HCT116 (cell line): ENCODE data around the gene BIK. TPM values are rescaled to one million over a fixed set of nuclear protein-coding genes. Genes with fewer than 3 reads are reported as not detected.

Source experiments
- ATAC-seq: fragments of 200-7000 bp; cut with Tn5 transposase; 2 replicates; pipeline ENCODE4 v1.9.1; 2020; ENCODE audit warnings: mild to moderate bottlenecking, moderate library complexity
- BruUV-seq: library from RNA; stranded (reverse); fragments of 400-500 nt; replicated peaks from 2 replicates; lab custom pipeline; 2021; lab: Mats Ljungman, UMichigan
- CTCF ChIA-PET: fragments of 300-600 bp; sonication (Branson Sonifier 250); formaldehyde crosslinking; loops from one replicate; lab custom pipeline; 2021; ENCODE audit warnings: antibody characterized with exemption; lab: Charles Lee
- POLR2A ChIA-PET: fragments of 300-600, 350-600 bp; sonication (Branson Sonifier 250); formaldehyde crosslinking; loops from one replicate; lab custom pipeline; 2021; ENCODE audit warnings: antibody characterized with exemption; lab: Charles Lee
- RAD21 ChIA-PET, 2 experiments: fragments of 300-600 bp; sonication (Branson Sonifier 250); formaldehyde crosslinking; loops; one replicate each; lab custom pipeline; 2023; ENCODE audit warnings: low total read pairs in 2 of 2; ENCODE audit not compliant: uncharacterized antibody in 2 of 2, unreplicated experiment in 2 of 2, low non-redundant PET in 1 of 2; lab: Charles Lee
- DNase-seq: peaks from one replicate; pipeline ENCODE4 v3.0.0-alpha.2; 2010; ENCODE audit warnings: low read depth, low spot score
- H2AFZ ChIP-seq: fragments of 200-600 bp; shearing (Covaris generic), sonication (generic); 2 replicates; pipeline ENCODE4 v1.6.1; 2017; ENCODE audit warnings: low read depth, mixed run types, mixed read lengths, antibody characterized with exemption, low read length; ENCODE audit not compliant: poor library complexity, severe bottlenecking
- H3K27ac ChIP-seq: 2 replicates; pipeline ENCODE4 v1.5.1; 2012; ENCODE audit warnings: low read depth, low read length
- H3K27me3 ChIP-seq: fragments of 200-600 bp; sonication (generic); 2 replicates; pipeline ENCODE4 v1.6.1; 2016; ENCODE audit warnings: mixed run types, low read length, mixed read lengths; ENCODE audit not compliant: insufficient read depth
- H3K36me3 ChIP-seq, 2 experiments: fragments of 200-500 bp in 1 of 2; fragments of 200-600 bp in 1 of 2; sonication (Bioruptor generic) in 1 of 2; sonication (generic) in 1 of 2; 2 replicates each; pipeline versions ENCODE4 v1.5.1 to v1.6.1; 2014 to 2016; ENCODE audit warnings: low read length in 2 of 2, inconsistent platforms in 1 of 2, mixed read lengths in 1 of 2, mixed run types in 1 of 2; ENCODE audit not compliant: insufficient read depth in 2 of 2, control insufficient read depth in 1 of 2
- H3K4me1 ChIP-seq, 2 experiments: fragments of 200-600 bp in 1 of 2; sonication (generic) in 1 of 2; 2 replicates each; pipeline versions ENCODE4 v1.5.1 to v1.6.1; 2012 to 2017; ENCODE audit warnings: low read length in 2 of 2, inconsistent platforms in 1 of 2, mild to moderate bottlenecking in 1 of 2, mixed read lengths in 1 of 2, mixed run types in 1 of 2, moderate library complexity in 1 of 2; ENCODE audit not compliant: insufficient read depth in 2 of 2, control insufficient read depth in 1 of 2
- H3K4me2 ChIP-seq: fragments of 200-600 bp; sonication (generic); 2 replicates; pipeline ENCODE4 v1.6.1; 2017; ENCODE audit warnings: mixed run types, low read length, mixed read lengths
- H3K4me3 ChIP-seq, 2 experiments: fragments of 200-600 bp in 1 of 2; sonication (generic) in 1 of 2; replicated peaks in 1 of 2; 2 replicates each; pipeline ENCODE4 v1.5.1; 2011 to 2016; ENCODE audit warnings: low read length in 2 of 2, control low read depth in 1 of 2, low read depth in 1 of 2, mild to moderate bottlenecking in 1 of 2, mixed read lengths in 1 of 2, mixed run types in 1 of 2
- H3K79me2 ChIP-seq: fragments of 200-600 bp; sonication (generic); 2 replicates; pipeline ENCODE4 v1.6.1; 2017; ENCODE audit warnings: mild to moderate bottlenecking, mixed run types, low read length, moderate library complexity, mixed read lengths; ENCODE audit not compliant: insufficient read depth
- H3K9ac ChIP-seq: fragments of 200-600 bp; sonication (generic); 2 replicates; pipeline ENCODE4 v1.6.1; 2016; ENCODE audit warnings: low read length, mixed read lengths
- H3K9me2 ChIP-seq: fragments of 200-600 bp; sonication (generic), shearing (Covaris generic); 2 replicates; pipeline ENCODE4 v1.6.1; 2017; ENCODE audit warnings: mixed run types, mild to moderate bottlenecking, moderate library complexity; ENCODE audit not compliant: insufficient read depth
- H3K9me3 ChIP-seq, 2 experiments: fragments of 200-500 bp in 1 of 2; fragments of 200-600 bp in 1 of 2; sonication (Bioruptor generic) in 1 of 2; sonication (generic) in 1 of 2; 2 replicates each; pipeline ENCODE4 v1.6.1; 2014 to 2017; ENCODE audit warnings: low read length in 2 of 2, mixed read lengths in 2 of 2, inconsistent platforms in 1 of 2, low read depth in 1 of 2, mild to moderate bottlenecking in 1 of 2, mixed run types in 1 of 2, moderate library complexity in 1 of 2; ENCODE audit not compliant: control insufficient read depth in 1 of 2, insufficient read depth in 1 of 2
- H4K20me1 ChIP-seq: fragments of 200-600 bp; sonication (generic), shearing (Covaris generic); 2 replicates; pipeline ENCODE4 v1.6.1; 2017; ENCODE audit warnings: mixed run types, mild to moderate bottlenecking, moderate library complexity; ENCODE audit not compliant: insufficient read depth
- CBX3 ChIP-seq: IDR thresholded peaks from 2 replicates; pipeline ENCODE4 v1.6.1; 2012; ENCODE audit warnings: low read depth
- EGR1 ChIP-seq: IDR thresholded peaks from 2 replicates; pipeline ENCODE4 v1.6.1; 2012; ENCODE audit warnings: low read depth
- EZH2 ChIP-seq: fragments of 200-600 bp; sonication (generic); IDR thresholded peaks from 2 replicates; pipeline ENCODE4 v1.6.1; 2017; ENCODE audit warnings: antibody characterized with exemption, mixed run types
- EZH2phosphoT487 ChIP-seq: fragments of 200-600 bp; IDR thresholded peaks from 2 replicates; pipeline ENCODE4 v1.6.1; 2018; ENCODE audit warnings: antibody characterized with exemption, borderline replicate concordance
- FOSL1 ChIP-seq: IDR thresholded peaks from 2 replicates; pipeline ENCODE4 v1.6.1; 2012; ENCODE audit warnings: low read depth
- POLR2A ChIP-seq: IDR thresholded peaks from 2 replicates; pipeline ENCODE4 v1.7.0; 2011; ENCODE audit warnings: borderline replicate concordance; ENCODE audit not compliant: insufficient read depth, insufficient read length; ENCODE audit errors: extremely low read depth
- SP1 ChIP-seq: IDR thresholded peaks from 2 replicates; pipeline ENCODE4 v1.6.1; 2012; ENCODE audit warnings: low read depth
- SRF ChIP-seq: IDR thresholded peaks from 2 replicates; pipeline ENCODE4 v1.6.1; 2012; ENCODE audit warnings: low read depth
- ZBTB33 ChIP-seq: IDR thresholded peaks from 2 replicates; pipeline ENCODE4 v1.6.1; 2011; ENCODE audit warnings: mild to moderate bottlenecking, low read length, moderate library complexity; ENCODE audit not compliant: insufficient replicate concordance; ENCODE audit errors: extremely low read depth
- ZFX ChIP-seq: fragments of 450-650 bp; IDR thresholded peaks from 2 replicates; pipeline ENCODE4 v1.6.1; 2017
- ZNF274 ChIP-seq: fragments of 200-500 bp; sonication (Bioruptor generic); IDR thresholded peaks from 2 replicates; pipeline ENCODE4 v1.6.1; 2014; ENCODE audit warnings: mild to moderate bottlenecking, low read depth, low read length, inconsistent platforms
- intact Hi-C: fragments of 100-400 bp; cut with micrococcal nuclease; formaldehyde crosslinking; loops from 2 replicates; pipeline ENCODE4 v1.10.0; 2022
- total RNA-seq: library from RNA; stranded (reverse); gene quantifications from one replicate; pipeline ENCODE4 v1.2.1, GENCODE V29; 2021; ENCODE audit not compliant: unreplicated experiment
- TF ChIP-seq, protein P1 (sequence below): IDR thresholded peaks from 2 replicates; pipeline ENCODE4 v1.6.1; 2012
- TF ChIP-seq, protein P2 (sequence below), 3 experiments: fragments of 200-600 bp in 1 of 3; sonication (generic) in 1 of 3; IDR thresholded peaks in 2 of 3; conservative IDR thresholded peaks in 1 of 3; 2 replicates each; pipeline ENCODE4 v1.5.1; 2012 to 2017; ENCODE audit warnings: low read depth in 2 of 3, low read length in 2 of 3, antibody characterized with exemption in 1 of 3, borderline replicate concordance in 1 of 3, control low read depth in 1 of 3, mild to moderate bottlenecking in 1 of 3, mixed read lengths in 1 of 3, mixed run types in 1 of 3, moderate library complexity in 1 of 3; ENCODE audit not compliant: insufficient read depth in 1 of 3

The BIK gene
- total RNA-seq, 1 experiment from 2014 or later, result 31.0 TPM

- no peak for DNase-seq
- ChIA-PET CTCF (interaction anchor here (2.1 to 2.6 kb wide), 2 partner anchors 8 to 38 kb away, joined by 7 to 10 read pairs; no protein-coding TSS in a partner anchor), RAD21 (interaction anchor here in 1 of 2 experiments (0.6 kb wide), 1 partner anchor 513 kb away, joined by 3 read pairs; no protein-coding TSS in a partner anchor), POLR2A (interaction anchor here (0.9 to 3.1 kb wide), 6 partner anchors 8 to 513 kb away, joined by 3 to 28 read pairs (median 6); partner anchors contain the start of genes BIK and POLDIP3)
- peak overlapping the region; percentile 99 for H3K27ac ChIP-seq
- H3K9me3 ChIP-seq, result no peaks in the 10 kb centered on the region
- peak overlapping the region; percentile 99 for H3K4me2 ChIP-seq
- no peaks in the 10 kb centered on the region for H3K9me2 ChIP-seq
- intact Hi-C loops, result no loop called here
- peaks cover 35 to 54% of the 10 kb centered on the region in 2 experiments for H3K4me1 ChIP-seq
- no peaks in the 10 kb centered on the region for H3K27me3 ChIP-seq
- H2AFZ ChIP-seq, result no peak overlapping the region
- H3K9ac ChIP-seq, result peak overlapping the region; percentile 93
- peaks cover 38% of the 10 kb centered on the region for H3K79me2 ChIP-seq
- TF ChIP-seq ZNF274, result no peak
- TF ChIP-seq SP1, result no peak
- TF ChIP-seq EGR1, result no peak
- no peak for TF ChIP-seq SRF
- TF ChIP-seq, protein P1, sequence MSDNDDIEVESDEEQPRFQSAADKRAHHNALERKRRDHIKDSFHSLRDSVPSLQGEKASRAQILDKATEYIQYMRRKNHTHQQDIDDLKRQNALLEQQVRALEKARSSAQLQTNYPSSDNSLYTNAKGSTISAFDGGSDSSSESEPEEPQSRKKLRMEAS, result no peak
- TF ChIP-seq CBX3, result no peak
- TF ChIP-seq EZH2, result no peak
- no peak for TF ChIP-seq POLR2A
- no peak for TF ChIP-seq ZBTB33
- TF ChIP-seq, protein P2, sequence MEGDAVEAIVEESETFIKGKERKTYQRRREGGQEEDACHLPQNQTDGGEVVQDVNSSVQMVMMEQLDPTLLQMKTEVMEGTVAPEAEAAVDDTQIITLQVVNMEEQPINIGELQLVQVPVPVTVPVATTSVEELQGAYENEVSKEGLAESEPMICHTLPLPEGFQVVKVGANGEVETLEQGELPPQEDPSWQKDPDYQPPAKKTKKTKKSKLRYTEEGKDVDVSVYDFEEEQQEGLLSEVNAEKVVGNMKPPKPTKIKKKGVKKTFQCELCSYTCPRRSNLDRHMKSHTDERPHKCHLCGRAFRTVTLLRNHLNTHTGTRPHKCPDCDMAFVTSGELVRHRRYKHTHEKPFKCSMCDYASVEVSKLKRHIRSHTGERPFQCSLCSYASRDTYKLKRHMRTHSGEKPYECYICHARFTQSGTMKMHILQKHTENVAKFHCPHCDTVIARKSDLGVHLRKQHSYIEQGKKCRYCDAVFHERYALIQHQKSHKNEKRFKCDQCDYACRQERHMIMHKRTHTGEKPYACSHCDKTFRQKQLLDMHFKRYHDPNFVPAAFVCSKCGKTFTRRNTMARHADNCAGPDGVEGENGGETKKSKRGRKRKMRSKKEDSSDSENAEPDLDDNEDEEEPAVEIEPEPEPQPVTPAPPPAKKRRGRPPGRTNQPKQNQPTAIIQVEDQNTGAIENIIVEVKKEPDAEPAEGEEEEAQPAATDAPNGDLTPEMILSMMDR (IDR thresholded peaks at IDR 0.05 in 2 of 3, conservative IDR thresholded peaks at IDR 0.05 in 1 of 3; ENCODE audit: borderline replicate concordance in 1 of 3, insufficient read depth in 1 of 3, low read depth in 2 of 3, low read length in 2 of 3), result no peak
- no peak for TF ChIP-seq EZH2phosphoT487
- no peak for TF ChIP-seq ZFX
- no peak for TF ChIP-seq FOSL1
- BruUV-seq, result no TSS peak
- H4K20me1 ChIP-seq, result no peaks in the 10 kb centered on the region
- no peak for ATAC-seq
- peaks cover 7 to 17% of the 10 kb centered on the region in 2 experiments for H3K36me3 ChIP-seq
- H3K4me3 ChIP-seq, result peak overlapping the region; percentile 71 to 76
Measured at GRCh38 chr22:43128116-43128515, 17.6 kb downstream of the BIK start.
